ENCODE results near the gene IDS.

GRCh38 chrX:149490100-149490499 is 15.0 kb downstream of the IDS start:
- TF ChIP-seq CTCF (IDR thresholded peaks at IDR 0.05) (no peak), POLR2A (IDR thresholded peaks at IDR 0.05) (no peak)

All from heart left ventricle (tissue), 13 donors.